HFF-Myc (cell line): Measurements from ENCODE around the gene HIVEP3.

ENCODE experiments used
- DNase-seq: peaks from one replicate; pipeline ENCODE4 v3.0.0-alpha.2; 2011; ENCODE audit warnings: low read depth; ENCODE audit errors: extremely low read depth
- H3K4me3 ChIP-seq: replicated peaks from 2 replicates; pipeline ENCODE4 v1.5.1; 2011; ENCODE audit warnings: low read depth, mild to moderate bottlenecking, control low read depth, low read length
- CTCF ChIP-seq: IDR thresholded peaks from 2 replicates; pipeline ENCODE4 v1.5.1; 2012; ENCODE audit warnings: mild to moderate bottlenecking, low read depth, low read length, control low read depth; ENCODE audit errors: missing control alignments

HIVEP3 gene

GRCh38 chr1:41861535-41862383, 57.0 kb downstream of the HIVEP3 start:
- DNase-seq = no peak
- no peak for TF ChIP-seq CTCF
- H3K4me3 ChIP-seq = no peak overlapping the region

- no peak for TF ChIP-seq CTCF
- no peak for DNase-seq
- H3K4me3 ChIP-seq = no peak overlapping the region
Measured at GRCh38 chr1:41860771-41861170, 58.0 kb downstream of the HIVEP3 start.

- no peak overlapping the region for H3K4me3 ChIP-seq
- DNase-seq = no peak
- no peak for TF ChIP-seq CTCF
Measured at GRCh38 chr1:41860214-41860613, 58.5 kb downstream of the HIVEP3 start.

- no peak overlapping the region for H3K4me3 ChIP-seq
- no peak for TF ChIP-seq CTCF
- DNase-seq = no peak
Measured at GRCh38 chr1:41859686-41860085, 59.0 kb downstream of the HIVEP3 start.

GRCh38 chr1:41856944-41857285, 61.8 kb downstream of the HIVEP3 start:
- no peak for DNase-seq
- H3K4me3 ChIP-seq = no peak overlapping the region
- no peak for TF ChIP-seq CTCF

GRCh38 chr1:41856151-41856943, 62.4 kb downstream of the HIVEP3 start:
- H3K4me3 ChIP-seq = no peak overlapping the region
- no peak for TF ChIP-seq CTCF
- no peak for DNase-seq
